NCI-H345 treated with DMSO at 0.1 percent for 48 hours (cell line): ENCODE results near the gene C21orf58.
"Not testable (repeated sequence)": the region's sequence is repeated elsewhere in the genome, so short reads cannot be mapped to it uniquely, and the experiment has no call there.

Experiments used
- DNase-seq: peaks from one replicate; lab custom pipeline; 2025; ENCODE audit not compliant: unreplicated experiment; lab: John Stamatoyannopoulos, UW

The C21orf58 gene

DNA sequence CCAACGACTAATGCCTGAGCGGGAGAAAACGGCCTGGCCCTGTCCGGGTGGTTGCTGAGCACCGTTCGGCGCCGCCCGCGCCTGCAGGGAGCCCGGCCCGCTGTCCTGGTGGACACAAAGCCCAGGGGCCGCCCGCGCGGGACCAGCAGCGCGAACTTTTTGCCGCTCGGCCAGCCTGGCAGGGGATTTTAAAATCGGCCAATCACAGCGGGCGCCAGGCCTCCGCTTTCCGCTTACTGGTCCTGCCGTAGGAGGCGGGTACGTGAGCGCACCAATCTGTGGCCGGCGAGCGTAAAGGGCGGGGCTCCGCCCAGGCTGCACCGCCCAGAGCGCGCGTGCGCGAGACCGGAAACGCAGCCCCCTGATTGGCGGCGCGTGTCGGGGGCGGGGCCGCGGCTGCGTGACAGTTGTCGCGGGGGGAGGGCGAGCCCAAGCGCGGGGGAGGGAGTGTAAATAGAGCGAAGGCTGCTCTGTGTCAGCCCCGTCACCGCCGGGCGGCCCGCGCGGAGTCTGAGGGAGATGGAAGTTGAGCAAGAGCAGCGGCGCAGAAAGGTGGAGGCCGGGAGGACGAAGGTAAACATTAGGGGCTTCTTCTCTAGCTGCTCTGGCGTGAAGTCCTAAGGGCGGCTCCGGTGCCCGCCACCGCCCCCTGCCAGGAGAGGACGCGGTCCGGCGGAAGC lies at the start of gene C21orf58, which contains the start of gene PCNT:
Gene C21orf58 (minus strand): TSS at position 161 of the 680 bp plus-strand sequence. CDS start 1,132 bp downstream, outside the sequence.
Gene PCNT (plus strand): TSS at position 447 of the 680 bp plus-strand sequence. CDS start 73 bp downstream, at position 520.
- peak; percentile 99 for DNase-seq

DNA sequence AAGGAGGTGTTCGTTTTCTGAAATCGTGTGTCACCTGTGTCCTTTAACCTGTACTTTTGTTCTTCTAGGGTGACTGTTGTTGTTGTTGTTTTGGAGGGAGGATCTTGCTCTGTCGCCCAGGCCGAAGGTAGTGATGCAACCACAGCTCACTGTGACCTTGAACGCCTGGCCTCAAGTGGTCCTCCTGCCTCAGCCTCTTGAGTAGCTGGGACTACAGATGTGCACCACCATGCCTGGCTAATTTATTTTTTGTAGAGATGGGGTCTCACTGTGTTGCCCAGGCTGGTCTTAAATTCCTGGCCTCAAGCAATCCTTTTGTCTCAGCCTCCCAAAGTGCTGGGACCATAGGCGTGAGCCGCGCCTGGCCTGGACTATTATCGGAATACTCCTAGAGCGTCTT lies 49.3 kb upstream of the C21orf58 start:
- DNase-seq: not testable (repeated sequence)

DNA sequence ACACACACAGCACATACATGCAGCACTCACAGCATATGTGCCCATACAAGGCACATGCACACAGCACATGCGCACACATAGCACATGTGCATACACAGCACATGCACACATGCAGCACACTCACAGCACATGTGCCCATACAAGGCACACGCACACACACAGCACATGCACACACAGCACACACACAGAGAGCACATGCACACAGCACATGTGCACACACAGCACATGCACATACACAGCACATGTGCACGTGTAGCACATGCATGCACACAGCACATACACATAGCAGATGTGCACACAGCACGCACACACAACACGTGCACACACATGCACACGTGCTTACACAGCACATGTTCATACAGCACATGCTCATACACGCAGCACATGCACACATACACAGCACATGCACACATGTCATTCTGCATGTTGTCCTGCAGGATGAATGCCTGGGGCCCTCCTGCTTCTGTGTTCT lies 48.4 kb upstream of the C21orf58 start:
- no peak for DNase-seq

DNA sequence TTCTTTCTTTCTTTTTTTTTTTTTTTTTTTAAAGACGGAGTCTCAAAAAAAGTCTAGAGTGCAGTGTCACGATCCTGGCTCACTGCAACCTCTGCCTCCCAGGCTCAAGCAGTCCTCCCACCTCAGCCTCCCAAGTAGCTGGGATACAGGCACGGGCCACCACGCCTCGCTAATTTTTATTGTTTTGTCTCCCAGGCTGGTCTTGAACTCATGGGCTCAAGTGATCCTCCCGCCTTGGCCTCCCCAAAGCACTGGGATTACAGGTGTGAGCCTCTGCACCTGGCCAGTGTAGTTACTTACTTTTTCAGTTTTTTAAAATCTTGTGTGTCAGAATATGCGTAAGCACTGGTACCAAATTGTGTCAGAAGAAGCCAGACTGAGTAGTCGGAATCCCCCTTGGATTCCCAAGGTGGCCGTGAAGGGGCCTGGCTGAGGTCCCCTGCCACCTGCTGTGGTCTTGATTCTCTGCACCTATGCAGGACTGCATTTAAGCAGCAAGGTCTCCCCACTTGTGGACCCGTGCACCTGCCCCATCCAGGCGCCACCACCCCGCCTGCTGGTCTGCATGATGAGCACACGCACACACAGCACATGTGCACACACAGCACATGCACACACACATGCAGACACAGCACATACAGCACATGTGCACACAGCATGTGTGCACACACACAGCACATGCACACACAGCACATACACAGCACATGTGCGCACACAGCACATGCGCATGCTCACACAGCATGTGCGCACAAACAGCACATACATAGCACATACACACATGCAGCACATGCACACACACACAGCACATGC lies 47.7 kb upstream of the C21orf58 start:
- DNase-seq: no peak

DNA sequence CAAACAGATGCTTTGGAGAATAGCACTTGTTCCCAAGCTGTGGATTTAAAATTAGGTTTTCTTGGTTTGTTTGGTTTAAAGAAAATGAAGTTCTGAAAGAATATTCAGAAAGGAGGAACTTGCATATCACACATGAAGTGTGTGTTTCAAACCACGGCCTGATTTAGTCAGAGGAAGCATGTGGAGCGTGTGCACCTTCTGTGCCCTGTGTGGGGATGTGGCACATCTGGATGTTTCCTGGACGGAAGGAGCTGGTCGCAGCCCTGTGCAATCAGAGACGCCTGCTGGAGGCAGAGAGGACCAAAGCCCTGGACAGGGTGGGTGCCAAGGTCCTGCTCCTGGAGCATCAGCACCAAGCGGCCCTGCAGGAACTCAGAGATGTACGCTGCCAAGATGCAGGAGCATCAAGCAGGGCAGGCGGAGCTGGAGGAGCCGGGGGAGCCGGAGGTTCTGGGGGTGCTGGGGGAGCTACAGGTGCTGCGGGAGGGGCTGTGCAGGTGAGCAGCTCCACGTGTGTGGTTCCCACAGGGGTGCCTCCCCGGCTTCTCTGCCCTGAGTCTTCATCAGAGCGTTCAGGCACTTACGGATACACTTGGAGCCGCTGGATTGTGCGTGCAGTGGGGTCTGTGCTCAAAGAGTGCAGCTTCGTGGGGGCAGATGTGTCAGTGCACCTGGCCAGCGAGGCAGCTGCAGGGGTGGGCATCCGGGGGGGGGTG lies 46.0 kb upstream of the C21orf58 start:
- no peak for DNase-seq

DNA sequence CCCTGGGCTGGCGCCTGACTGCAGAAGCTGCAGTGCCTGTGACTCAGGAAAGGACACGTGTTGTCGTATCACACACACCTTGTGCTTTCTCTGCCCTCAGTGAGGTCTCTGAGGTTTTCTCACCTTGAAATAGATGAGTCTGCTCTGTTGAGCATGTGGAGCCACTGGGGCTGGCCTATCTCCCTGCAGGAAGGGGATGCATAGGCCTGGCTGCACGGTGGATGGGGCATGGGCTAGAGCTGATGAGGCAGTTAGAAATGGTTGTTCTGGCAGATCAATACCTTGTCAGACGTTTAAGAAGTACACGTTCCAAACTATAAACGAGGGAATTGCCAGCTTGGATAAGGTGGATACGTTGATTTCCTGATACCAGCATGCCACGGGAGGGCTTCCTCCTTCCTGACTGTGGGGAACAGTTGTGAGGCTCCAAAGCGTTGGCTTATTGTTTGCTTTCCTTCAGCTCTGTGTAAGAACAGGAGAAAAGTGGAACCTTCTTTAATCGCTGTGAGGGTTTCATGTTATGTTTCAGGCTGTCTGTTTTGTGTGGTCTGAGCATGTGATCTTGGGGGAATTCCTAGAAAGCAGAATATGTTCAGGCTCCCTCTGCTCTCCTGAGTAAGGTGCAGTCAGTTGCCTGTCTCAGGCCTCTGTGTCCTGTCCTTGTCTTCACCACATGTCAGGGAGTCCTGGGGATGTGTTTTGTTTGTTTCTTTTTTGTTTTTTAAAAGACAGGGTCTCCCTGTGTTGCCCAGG lies 45.0 kb upstream of the C21orf58 start:
- no peak for DNase-seq

DNA sequence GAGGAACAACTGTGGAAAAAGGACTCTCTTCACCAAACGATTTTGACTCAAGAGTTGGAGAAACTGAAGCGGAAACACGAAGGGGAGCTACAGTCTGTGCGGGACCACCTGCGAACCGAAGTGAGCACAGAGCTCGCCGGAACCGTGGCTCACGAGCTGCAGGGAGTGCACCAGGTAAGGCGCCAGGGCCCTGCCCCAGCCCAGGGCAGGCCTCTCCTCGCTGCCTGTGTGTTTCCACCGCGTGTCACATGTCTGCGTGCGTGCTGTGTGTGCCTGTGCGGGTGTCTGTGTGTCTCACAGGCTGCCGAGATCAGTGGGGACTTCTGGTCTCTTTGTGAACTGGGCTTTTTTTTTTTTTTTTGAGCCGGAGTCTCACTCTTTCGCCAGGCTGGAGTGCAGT lies 43.3 kb upstream of the C21orf58 start:
- DNase-seq: no peak

DNA sequence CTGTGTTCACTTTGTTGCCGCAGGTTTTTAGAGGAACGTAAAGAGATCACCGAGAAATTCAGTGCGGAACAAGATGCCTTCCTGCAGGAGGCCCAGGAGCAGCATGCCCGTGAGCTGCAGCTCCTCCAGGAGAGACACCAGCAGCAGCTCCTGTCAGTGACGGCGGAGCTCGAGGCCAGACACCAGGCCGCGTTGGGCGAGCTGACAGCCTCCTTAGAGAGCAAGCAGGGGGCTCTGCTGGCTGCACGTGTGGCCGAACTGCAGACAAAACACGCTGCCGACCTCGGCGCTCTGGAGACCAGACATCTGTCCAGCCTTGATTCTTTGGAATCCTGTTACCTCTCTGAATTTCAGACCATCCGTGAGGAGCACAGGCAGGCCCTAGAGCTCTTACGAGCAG lies 42.9 kb upstream of the C21orf58 start:
- DNase-seq: no peak

DNA sequence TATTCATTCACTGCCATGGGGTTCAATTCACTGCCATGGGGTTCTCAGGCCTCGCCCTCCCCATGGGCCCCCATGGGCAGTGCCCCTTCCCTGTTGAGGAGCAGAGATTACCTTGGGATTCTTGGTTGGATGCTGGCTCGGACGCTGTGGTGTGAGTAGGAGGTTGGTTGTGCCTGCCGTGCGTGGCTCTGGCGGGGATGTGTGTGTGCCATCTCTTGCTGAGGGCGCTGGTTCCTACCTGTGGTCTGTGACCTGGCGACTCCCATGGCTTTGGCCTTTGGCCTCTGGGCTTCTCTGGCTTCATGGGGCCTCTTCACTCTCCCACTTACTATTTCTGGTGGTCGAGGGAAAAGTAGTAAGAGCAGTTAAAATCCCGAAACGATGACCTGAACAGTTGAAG lies 42.4 kb upstream of the C21orf58 start:
- no peak for DNase-seq

DNA sequence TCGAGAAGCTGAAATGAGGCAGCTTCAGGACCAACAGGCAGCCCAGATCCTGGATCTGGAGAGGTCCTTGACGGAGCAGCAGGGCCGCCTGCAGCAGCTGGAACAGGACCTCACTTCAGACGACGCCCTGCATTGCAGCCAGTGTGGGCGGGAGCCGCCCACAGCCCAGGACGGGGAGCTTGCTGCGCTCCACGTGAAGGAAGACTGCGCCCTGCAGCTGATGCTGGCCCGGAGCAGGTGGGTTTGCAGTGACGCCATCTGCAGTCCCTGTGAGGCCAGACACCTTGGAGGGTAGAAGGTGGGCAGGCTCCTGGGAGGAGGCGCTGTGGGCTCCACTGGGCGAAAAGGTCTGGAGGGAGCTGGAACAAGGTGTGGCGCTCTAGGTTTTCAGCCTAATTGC lies 40.0 kb upstream of the C21orf58 start:
- no peak for DNase-seq

DNA sequence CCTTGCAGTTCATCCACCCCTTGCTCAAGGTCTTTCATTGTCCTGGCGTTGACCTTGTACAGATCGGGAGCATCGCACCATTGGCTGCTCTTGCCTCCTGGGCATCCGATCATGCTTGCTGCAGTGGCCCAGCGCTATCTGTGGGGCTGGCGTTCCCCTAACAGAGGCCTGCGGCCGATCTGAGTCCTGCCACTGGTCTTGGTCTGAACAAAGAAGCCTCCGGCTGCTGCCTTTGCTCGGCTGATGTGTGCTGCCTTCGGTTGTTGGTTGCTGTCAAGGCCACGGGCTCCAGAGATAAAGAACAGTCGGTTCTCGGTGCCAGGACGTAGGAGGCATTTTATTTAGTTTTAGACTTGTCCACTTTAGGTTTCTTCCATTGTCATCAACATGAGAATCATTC lies 39.3 kb upstream of the C21orf58 start:
- DNase-seq: no peak

DNA sequence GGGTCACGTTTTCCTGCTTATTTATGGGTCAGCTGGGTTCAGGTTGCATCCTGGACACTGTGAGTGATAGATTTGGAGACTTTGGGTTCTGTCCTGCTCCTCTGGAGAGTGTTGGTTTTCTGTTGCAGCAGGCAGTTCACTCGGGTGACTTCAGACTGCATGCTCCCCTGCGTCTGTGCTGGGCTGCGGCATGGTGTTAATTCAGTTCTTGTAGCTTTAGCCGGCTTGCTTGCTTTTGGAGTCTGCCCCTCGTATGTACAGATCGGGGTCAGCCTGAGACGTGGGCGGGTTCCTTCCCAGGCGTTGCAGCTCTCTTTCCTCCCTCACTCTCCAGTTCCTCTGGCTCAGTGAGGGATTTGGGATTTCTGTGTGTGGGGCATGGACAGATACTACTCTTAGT lies 38.3 kb upstream of the C21orf58 start:
- no peak for DNase-seq

DNA sequence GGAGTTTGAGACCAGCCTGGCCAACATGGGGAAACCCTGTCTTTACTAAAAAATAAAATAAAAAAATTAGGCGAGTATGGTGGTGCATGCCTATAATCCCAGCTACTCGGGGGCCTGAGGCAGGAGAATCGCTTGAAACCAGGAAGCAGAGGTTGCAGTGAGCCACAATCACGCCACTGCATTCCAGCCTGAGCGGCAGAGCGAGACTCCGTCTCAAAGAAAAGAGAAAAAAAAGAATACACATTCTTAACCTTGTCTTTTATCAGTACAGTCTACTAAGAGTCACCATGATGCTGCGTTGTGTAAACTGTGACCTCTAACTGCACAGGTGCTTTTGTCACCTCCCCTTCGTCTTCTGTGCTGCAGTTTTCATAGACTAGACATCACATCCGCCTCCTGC lies 37.5 kb upstream of the C21orf58 start:
- DNase-seq: no peak

DNA sequence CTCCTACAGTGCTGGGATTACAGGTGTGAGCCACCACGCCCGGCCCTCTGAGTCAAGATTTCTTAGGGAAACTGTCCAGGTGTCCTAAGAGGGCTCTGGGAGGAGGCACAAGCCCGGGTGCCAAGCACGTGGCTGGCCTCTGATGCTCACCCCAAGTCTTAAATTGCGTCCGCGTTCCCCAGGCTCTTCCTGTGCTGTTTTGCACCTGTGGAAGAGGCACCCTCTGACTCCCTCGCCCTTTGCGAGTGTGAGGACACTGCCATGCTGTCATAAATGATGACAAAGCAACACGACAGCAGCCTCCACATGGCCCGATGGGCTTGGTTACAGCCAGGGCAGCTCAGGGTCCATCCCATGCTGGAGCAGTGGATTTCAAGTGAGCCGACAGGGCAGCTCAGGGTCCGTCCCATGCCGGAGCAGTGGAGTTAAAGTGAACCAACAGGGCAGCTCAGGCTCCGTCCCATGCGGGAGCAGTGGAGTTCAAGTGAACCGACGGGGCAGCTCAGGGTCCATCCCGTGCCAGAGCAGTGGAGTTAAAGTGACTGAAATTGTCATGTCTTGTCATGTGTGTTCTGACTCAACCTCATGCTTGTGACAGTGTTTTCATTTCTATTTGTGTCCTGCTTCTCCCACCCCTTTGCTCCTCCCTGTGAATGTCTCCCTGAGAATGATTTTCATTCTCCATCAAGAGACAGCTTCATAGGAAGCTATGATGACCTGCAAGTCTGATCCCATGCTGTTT lies 34.2 kb upstream of the C21orf58 start:
- DNase-seq: no peak

DNA sequence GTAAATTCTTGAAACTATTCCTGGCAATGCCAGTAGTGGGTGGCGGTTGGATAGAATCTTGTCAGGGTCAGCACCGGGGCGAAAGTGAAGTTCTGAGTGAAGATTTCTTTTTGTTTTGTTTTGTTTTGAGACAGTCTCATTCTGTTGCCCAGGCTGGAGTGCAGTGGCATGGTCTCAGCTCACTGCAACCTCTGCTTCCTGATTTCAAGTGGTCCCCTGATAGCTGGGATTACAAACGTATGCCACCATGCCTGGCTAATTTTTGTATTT lies 33.6 kb upstream of the C21orf58 start:
- no peak for DNase-seq

DNA sequence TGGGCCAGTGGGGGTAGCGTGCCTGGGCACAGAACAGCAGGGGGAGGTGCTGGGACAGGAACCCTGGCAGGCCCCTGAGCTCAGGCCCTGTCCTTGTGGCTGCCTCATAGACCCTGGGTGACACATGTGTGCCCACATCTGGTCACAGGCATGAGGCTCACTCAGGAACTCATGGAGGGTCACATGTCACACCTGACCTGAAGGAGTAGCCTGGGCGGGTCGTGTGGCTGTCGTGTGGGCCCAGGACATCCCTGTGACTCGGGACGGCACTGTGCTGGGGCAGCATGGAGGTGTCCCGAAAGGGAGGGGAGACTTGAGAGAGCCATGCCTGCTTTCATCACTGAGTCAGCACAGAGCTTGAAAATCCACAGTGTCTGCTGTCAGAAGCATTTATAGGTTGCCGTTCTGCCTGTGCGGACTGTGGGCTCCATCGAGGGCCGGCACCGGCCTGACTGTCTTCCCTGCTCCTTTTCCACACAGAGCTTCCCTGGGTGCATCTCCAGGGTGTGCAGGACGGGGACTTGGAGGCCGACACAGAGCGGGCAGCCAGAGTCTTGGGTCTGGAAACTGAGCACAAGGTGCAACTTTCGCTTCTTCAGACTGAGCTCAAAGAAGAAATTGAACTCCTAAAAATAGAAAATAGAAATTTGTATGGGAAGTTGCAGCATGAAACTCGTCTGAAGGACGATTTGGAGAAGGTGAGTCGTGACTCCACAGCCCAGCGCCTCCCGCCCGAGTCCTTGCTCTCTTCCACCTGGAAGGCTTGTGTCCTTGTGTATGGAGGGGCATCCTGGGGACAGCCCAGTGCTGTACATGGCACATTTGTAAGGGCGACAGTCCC lies 33.0 kb upstream of the C21orf58 start:
- DNase-seq: no peak

DNA sequence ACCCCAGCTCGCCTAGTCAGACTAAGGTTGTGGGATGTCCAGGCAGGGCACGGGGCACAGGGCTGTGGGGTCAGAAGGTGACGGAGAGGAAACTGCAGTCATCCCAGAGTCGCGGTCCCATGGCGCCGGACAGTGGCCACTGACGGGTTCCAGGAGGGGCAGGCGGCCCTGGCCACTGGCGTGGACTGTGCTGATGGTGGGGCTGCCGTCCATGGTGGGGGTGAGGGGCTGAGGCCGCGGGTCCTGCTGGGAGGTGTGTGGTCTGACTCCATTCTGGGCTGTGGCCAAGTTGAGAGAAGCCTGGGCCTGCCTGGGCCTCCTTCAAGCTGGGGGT lies 32.3 kb upstream of the C21orf58 start:
- DNase-seq: no peak

DNA sequence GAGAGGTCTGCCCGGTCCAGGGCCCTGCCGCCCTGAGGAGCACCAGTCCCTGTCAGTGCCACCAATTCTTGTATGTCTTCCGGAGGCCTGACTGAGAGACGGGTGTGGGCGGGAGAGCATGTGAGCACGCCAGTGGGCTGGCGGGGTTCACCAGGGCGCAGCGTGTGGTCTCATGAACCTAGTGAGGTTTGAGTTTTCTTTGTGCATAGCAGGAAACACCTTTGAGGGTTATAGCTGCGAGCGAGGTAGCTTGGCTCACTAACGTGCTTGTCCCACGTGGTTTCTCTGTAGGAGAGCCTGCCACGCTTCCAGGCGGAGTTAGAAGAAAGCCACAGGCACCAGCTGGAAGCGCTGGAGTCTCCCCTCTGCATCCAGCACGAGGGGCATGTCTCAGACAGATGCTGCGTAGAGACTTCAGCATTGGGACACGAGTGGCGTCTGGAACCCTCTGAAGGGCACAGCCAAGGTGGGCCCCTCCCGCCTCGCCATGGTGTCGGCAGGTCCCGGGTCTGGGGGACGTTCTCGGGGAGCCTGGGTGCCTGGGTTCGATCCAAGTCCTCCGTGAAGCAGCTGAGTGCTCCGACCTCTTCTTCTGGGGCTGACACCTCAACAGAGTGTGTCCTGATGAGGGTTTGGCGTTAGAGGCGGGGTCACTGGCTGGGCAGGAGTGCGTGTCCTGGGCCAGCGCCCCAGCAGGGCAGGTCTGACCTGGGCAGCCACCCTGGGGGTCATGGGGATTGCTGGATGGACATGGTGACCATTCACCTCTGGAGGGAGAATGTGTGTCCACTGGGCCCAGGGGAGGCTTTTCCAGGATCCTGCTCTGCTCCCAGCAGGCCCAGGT lies 31.7 kb upstream of the C21orf58 start:
- DNase-seq: no peak

DNA sequence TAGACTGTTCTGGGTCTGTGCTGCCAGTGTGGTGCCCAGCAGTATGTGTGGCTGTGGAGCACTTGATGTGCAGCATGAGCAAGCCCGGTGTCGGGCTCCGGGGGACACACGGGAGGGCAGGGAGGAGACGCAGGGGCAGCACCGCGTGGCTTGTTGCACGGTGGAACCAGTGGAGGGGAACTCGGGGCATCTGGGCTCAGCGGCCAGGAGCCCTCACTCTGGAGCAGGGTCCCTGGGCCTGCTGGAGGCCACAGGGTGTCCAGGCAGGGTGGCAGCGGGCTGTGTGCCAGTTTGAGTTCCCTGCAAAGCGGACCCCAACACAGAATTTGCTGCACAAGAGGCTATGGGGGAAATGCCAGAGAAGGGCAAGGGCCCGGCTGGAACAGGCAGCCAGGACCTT lies 30.8 kb upstream of the C21orf58 start:
- no peak for DNase-seq
